GM12878 (cell line): Measurements from ENCODE around the gene POLE2. TPM values are rescaled to one million over a fixed set of nuclear protein-coding genes. Genes with fewer than 3 reads are reported as not detected.

Source experiments
- ATAC-seq: fragments of 200-7000 bp; cut with Tn5 transposase; 3 replicates; pipeline ENCODE4 v1.9.1; 2020; ENCODE audit warnings: mild to moderate bottlenecking, moderate library complexity
- BruUV-seq: library from RNA; stranded (reverse); fragments of 400-500 nt; replicated peaks from 2 replicates; lab custom pipeline; 2021; lab: Mats Ljungman, UMichigan
- CTCF ChIA-PET: fragments of 300-600 bp; sonication (Branson Sonifier 250); formaldehyde crosslinking; extraction: SDS; loops from one replicate; lab custom pipeline; 2021; ENCODE audit warnings: inconsistent platforms; lab: Yijun Ruan, JAX
- POLR2A ChIA-PET: fragments of 350-600 bp; formaldehyde crosslinking; extraction: SDS; loops from one replicate; lab custom pipeline; 2021; ENCODE audit warnings: inconsistent platforms; lab: Charles Lee
- RAD21 ChIA-PET: fragments of 300-600 bp; sonication (Branson Sonifier 250); formaldehyde crosslinking; loops from one replicate; lab custom pipeline; 2023; ENCODE audit warnings: antibody characterized with exemption; ENCODE audit not compliant: unreplicated experiment; lab: Charles Lee
- SMC1A ChIA-PET: fragments of 300-600 bp; sonication (Branson Sonifier 250); formaldehyde crosslinking; loops from one replicate; lab custom pipeline; 2023; ENCODE audit not compliant: unreplicated experiment, uncharacterized antibody; lab: Charles Lee
- DNase-seq: peaks from one replicate; pipeline ENCODE4 v3.0.0-alpha.2; 2011; ENCODE audit warnings: low read depth, low spot score
- FAIRE-seq: peaks from 3 replicates; lab custom pipeline; 2011; peaks lifted over from hg19 to GRCh38; lab: Jason Lieb, UNC
- H2AFZ ChIP-seq: 2 replicates; pipeline ENCODE4 v1.6.0; 2011; ENCODE audit warnings: low read depth, low read length, control low read depth; ENCODE audit not compliant: control insufficient read depth
- H3K27ac ChIP-seq: 2 replicates; pipeline ENCODE4 v1.5.1; 2011; ENCODE audit warnings: control low read depth; ENCODE audit not compliant: control insufficient read depth, insufficient read depth
- H3K27me3 ChIP-seq, 2 experiments: replicated peaks in 1 of 2; 2 replicates each; pipeline versions ENCODE4 v1.6.0 to v1.6.1; 2011; ENCODE audit warnings: low read length in 1 of 2; ENCODE audit not compliant: control insufficient read depth in 2 of 2, insufficient read depth in 2 of 2
- H3K36me3 ChIP-seq, 2 experiments: 2 replicates each; pipeline ENCODE4 v1.5.1; 2011; ENCODE audit warnings: low read length in 1 of 2; ENCODE audit not compliant: control insufficient read depth in 2 of 2, insufficient read depth in 2 of 2
- H3K4me1 ChIP-seq: 2 replicates; pipeline ENCODE4 v1.6.1; 2011; ENCODE audit warnings: mild to moderate bottlenecking, low read length, moderate library complexity, mixed read lengths; ENCODE audit not compliant: control insufficient read depth, insufficient read depth
- H3K4me2 ChIP-seq: 2 replicates; pipeline ENCODE4 v1.6.0; 2011; ENCODE audit warnings: control low read depth; ENCODE audit not compliant: control insufficient read depth, insufficient read depth
- H3K4me3 ChIP-seq: fragments of 200-600 bp; sonication (generic); 2 replicates; pipeline ENCODE4 v1.5.1; 2016
- H3K79me2 ChIP-seq: 2 replicates; pipeline ENCODE4 v1.6.0; 2011; ENCODE audit warnings: low read length; ENCODE audit not compliant: control insufficient read depth, insufficient read depth
- H3K9ac ChIP-seq: 2 replicates; pipeline ENCODE4 v1.8.0; 2011; ENCODE audit warnings: low read length, control low read depth, mixed read lengths; ENCODE audit not compliant: control insufficient read depth, insufficient read depth
- H3K9me3 ChIP-seq: replicated peaks from 3 replicates; pipeline ENCODE4 v1.5.1; 2011; ENCODE audit warnings: mild to moderate bottlenecking, low read length; ENCODE audit not compliant: control insufficient read depth, insufficient read depth
- H4K20me1 ChIP-seq: 2 replicates; pipeline ENCODE4 v1.6.0; 2011; ENCODE audit not compliant: control insufficient read depth, insufficient read depth
- ASH2L ChIP-seq: fragments of 300-600, 200-600 bp; sonication (generic); IDR thresholded peaks from 2 replicates; pipeline ENCODE4 v1.6.1; 2017; ENCODE audit warnings: low read depth, mild to moderate bottlenecking, borderline replicate concordance
- JUNB ChIP-seq: IDR thresholded peaks from 2 replicates; pipeline ENCODE4 v1.6.1; 2016; ENCODE audit warnings: antibody characterized with exemption, mild to moderate bottlenecking
- MEF2B ChIP-seq: fragments of 450-650 bp; IDR thresholded peaks from 2 replicates; pipeline ENCODE4 v1.6.1; 2018; ENCODE audit warnings: mild to moderate bottlenecking, moderate library complexity; ENCODE audit not compliant: partially characterized antibody, poor library complexity, severe bottlenecking
- PAX8 ChIP-seq: fragments of 450-650 bp; IDR thresholded peaks from 2 replicates; pipeline ENCODE4 v1.6.1; 2017; ENCODE audit warnings: mild to moderate bottlenecking, moderate library complexity
- PML ChIP-seq: IDR thresholded peaks from 2 replicates; pipeline ENCODE4 v1.6.1; 2012; ENCODE audit warnings: low read length, inconsistent platforms
- RUNX3 ChIP-seq: IDR thresholded peaks from 2 replicates; pipeline ENCODE4 v1.6.1; 2012; ENCODE audit warnings: low read length, inconsistent platforms
- WGBS: methylation state at CpG from one replicate; pipeline ENCODE4 v1.1.6; 2016; ENCODE audit warnings: low lambda C conversion rate; ENCODE audit not compliant: insufficient replicate concordance, insufficient coverage; ENCODE audit errors: missing lambda C conversion rate; 5-methylcytosine and 5-hydroxymethylcytosine counted together
- in situ Hi-C: fragments of 300-500 bp; cut with MboI; formaldehyde crosslinking; loops from 9 replicates; pipeline ENCODE4 v1.14.3; 2018; ENCODE audit warnings: mixed read lengths
- intact Hi-C: fragments of 100-400 bp; cut with micrococcal nuclease; formaldehyde crosslinking; loops from one replicate; pipeline ENCODE4 v1.14.2; 2022; ENCODE audit not compliant: unreplicated experiment
- polyA plus RNA-seq, 11 experiments: library from polyadenylated mRNA; depleted of rRNA in 4 of 11; unstranded in 6 of 11; stranded (reverse) in 5 of 11; fragments of >200 nt; fragmentation: Nextera tagmentation in 4 of 11; fragmentation: Illumina TruSeq in 1 of 11; extraction: Ambion mirVana in 4 of 11; extraction: Trizol in 1 of 11; gene quantifications; 1 replicate in 1 of 11; 2 replicates in 10 of 11; pipeline versions ENCODE4 v1.2.1 to v1.2.3, GENCODE V29; 2011 to 2016; ENCODE audit warnings: inconsistent platforms in 2 of 11, missing spikeins in 2 of 11, low read depth in 1 of 11
- total RNA-seq, 4 experiments: library from RNA; depleted of rRNA in 3 of 4; stranded (reverse); fragments of >200 nt in 3 of 4; fragmentation: Illumina TruSeq in 1 of 4; extraction: Trizol in 1 of 4; gene quantifications; 2 replicates each; pipeline versions ENCODE4 v1.2.1 to v1.2.3, GENCODE V29; 2013 to 2021
- TF ChIP-seq, protein P1 (sequence below): fragments of 450-650 bp; IDR thresholded peaks from 2 replicates; pipeline ENCODE4 v1.6.1; 2014; ENCODE audit warnings: mild to moderate bottlenecking
- TF ChIP-seq, protein P2 (sequence below): fragments of 450-650 bp; formaldehyde crosslinking; IDR thresholded peaks from 2 replicates; pipeline ENCODE4 v1.4.0; 2022; ENCODE audit warnings: mild to moderate bottlenecking, moderate library complexity

The POLE2 gene
- total and polyA plus RNA-seq, 10 of the 15 experiments (the other 5 are each of a cell fraction or from before 2014, with no cell fraction given), result 22.0 to 45.6 (median 38.8) TPM

DNA sequence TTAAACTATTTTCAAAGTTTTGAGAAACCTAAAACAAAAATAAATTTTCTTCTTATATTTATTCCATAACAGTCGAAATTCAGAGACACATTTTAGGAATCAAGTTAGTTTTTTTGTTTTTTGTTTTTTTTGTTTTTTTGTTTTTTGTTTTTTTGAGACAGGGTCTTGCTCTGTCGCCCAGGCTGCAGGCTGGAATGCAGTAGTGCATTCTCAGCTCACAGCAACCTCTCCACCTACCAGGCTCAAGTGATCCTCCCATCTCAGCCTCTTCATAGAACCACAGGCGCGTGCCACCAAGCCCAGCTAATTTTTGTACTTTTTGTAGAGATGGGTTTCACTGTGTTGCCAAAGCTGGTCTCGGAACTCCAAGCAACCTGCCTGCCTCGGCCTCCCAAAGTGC lies 34.5 kb downstream of the POLE2 start:
- SMC1A ChIA-PET, result no interaction called here
- H3K4me1 ChIP-seq, result no peaks in the 10 kb centered on the region
- H3K27me3 ChIP-seq, result no peaks in the 10 kb centered on the region
- H3K9me3 ChIP-seq, result no peaks in the 10 kb centered on the region
- H3K4me2 ChIP-seq, result no peak overlapping the region
- POLR2A ChIA-PET, result no interaction called here
- no peaks in the 10 kb centered on the region for H4K20me1 ChIP-seq
- peaks cover 1 to 2% of the 10 kb centered on the region in 2 experiments; a peak in 1 of 4 replicates for H3K36me3 ChIP-seq
- DNase-seq, result no peak
- ATAC-seq, result no peak
- TF ChIP-seq PAX8 (no peak), ASH2L (no peak), PML (no peak), JUNB (no peak), MEF2B (no peak), RUNX3 (no peak)
- TF ChIP-seq, protein P1, sequence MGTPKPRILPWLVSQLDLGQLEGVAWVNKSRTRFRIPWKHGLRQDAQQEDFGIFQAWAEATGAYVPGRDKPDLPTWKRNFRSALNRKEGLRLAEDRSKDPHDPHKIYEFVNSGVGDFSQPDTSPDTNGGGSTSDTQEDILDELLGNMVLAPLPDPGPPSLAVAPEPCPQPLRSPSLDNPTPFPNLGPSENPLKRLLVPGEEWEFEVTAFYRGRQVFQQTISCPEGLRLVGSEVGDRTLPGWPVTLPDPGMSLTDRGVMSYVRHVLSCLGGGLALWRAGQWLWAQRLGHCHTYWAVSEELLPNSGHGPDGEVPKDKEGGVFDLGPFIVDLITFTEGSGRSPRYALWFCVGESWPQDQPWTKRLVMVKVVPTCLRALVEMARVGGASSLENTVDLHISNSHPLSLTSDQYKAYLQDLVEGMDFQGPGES, result no peak
- TF ChIP-seq, protein P2, sequence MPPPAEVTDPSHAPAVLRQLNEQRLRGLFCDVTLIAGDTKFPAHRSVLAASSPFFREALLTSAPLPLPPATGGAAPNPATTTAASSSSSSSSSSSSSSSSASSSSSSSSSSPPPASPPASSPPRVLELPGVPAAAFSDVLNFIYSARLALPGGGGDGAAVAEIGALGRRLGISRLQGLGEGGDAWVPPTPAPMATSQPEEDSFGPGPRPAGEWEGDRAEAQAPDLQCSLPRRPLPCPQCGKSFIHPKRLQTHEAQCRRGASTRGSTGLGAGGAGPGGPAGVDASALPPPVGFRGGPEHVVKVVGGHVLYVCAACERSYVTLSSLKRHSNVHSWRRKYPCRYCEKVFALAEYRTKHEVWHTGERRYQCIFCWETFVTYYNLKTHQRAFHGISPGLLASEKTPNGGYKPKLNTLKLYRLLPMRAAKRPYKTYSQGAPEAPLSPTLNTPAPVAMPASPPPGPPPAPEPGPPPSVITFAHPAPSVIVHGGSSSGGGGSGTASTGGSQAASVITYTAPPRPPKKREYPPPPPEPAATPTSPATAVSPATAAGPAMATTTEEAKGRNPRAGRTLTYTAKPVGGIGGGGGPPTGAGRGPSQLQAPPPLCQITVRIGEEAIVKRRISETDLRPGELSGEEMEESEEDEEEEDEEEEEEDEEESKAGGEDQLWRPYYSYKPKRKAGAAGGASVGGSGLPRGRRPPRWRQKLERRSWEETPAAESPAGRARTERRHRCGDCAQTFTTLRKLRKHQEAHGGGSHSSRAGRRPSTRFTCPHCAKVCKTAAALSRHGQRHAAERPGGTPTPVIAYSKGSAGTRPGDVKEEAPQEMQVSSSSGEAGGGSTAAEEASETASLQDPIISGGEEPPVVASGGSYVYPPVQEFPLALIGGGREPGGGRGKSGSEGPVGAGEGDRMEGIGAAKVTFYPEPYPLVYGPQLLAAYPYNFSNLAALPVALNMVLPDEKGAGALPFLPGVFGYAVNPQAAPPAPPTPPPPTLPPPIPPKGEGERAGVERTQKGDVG (CRISPR knock-in tag), result no peak
- no peak for FAIRE-seq
- no peaks in the 10 kb centered on the region for H3K79me2 ChIP-seq
- in situ Hi-C loops (no loop called here), intact Hi-C loops (no loop called here)
- H3K27ac ChIP-seq, result no peak overlapping the region
- RAD21 ChIA-PET, result no interaction called here
- no peak overlapping the region for H3K4me3 ChIP-seq
- 89% methylated on average over 6 of the region's 6 CpGs for WGBS
- no TSS peak for BruUV-seq
- no peak overlapping the region for H3K9ac ChIP-seq
- no peak overlapping the region for H2AFZ ChIP-seq
- CTCF ChIA-PET, result no interaction called here
